Left ventricle myocardium inferior (tissue), 1 donor: ENCODE data around the gene CDH4. TPM values are rescaled to one million over a fixed set of nuclear protein-coding genes. Genes with fewer than 3 reads are reported as not detected.
A peak's percentile ranks its signal among the peaks of the same experiment; 100 is the strongest.

ENCODE experiments used
- DNase-seq: peaks from one replicate; pipeline ENCODE4 v3.0.0-alpha.2; 2020
- H3K27ac ChIP-seq: fragments of 200-600 bp; replicated peaks from 2 replicates; pipeline ENCODE4 v1.8.0; 2021
- H3K27me3 ChIP-seq: fragments of 200-600 bp; 2 replicates; pipeline ENCODE4 v1.8.0; 2021; ENCODE audit warnings: low read depth
- H3K36me3 ChIP-seq: fragments of 200-600 bp; 2 replicates; pipeline ENCODE4 v1.8.0; 2021
- H3K4me1 ChIP-seq: fragments of 200-600 bp; 2 replicates; pipeline ENCODE4 v1.8.0; 2021
- H3K4me3 ChIP-seq: fragments of 200-600 bp; 2 replicates; pipeline ENCODE4 v1.8.0; 2021; ENCODE audit warnings: mild to moderate bottlenecking, moderate library complexity
- H3K9me3 ChIP-seq: fragments of 200-600 bp; replicated peaks from 2 replicates; pipeline ENCODE4 v1.8.0; 2021
- CTCF ChIP-seq: fragments of 200-600 bp; IDR thresholded peaks from 2 replicates; pipeline ENCODE4 v1.8.0; 2021; ENCODE audit warnings: antibody characterized with exemption, mild to moderate bottlenecking, borderline replicate concordance
- intact Hi-C: fragments of 100-400 bp; cut with micrococcal nuclease; formaldehyde crosslinking; loops from one replicate; pipeline ENCODE4 v1.11.0; 2022
- total RNA-seq: library from RNA; stranded (reverse); fragmentation: NEBNext Ultra II Directional; extraction: Animal tissue kit (Norgen Biotek cat#: 25700); gene quantifications from one replicate; pipeline ENCODE4 v1.2.1, GENCODE V29; 2021
- donor health status: DM: no; HTN: yes; CAD: no; lungs with severe emphysema.

The CDH4 gene
- total RNA-seq, 1 donor from 2014 or later, result 0.05 TPM

DNA sequence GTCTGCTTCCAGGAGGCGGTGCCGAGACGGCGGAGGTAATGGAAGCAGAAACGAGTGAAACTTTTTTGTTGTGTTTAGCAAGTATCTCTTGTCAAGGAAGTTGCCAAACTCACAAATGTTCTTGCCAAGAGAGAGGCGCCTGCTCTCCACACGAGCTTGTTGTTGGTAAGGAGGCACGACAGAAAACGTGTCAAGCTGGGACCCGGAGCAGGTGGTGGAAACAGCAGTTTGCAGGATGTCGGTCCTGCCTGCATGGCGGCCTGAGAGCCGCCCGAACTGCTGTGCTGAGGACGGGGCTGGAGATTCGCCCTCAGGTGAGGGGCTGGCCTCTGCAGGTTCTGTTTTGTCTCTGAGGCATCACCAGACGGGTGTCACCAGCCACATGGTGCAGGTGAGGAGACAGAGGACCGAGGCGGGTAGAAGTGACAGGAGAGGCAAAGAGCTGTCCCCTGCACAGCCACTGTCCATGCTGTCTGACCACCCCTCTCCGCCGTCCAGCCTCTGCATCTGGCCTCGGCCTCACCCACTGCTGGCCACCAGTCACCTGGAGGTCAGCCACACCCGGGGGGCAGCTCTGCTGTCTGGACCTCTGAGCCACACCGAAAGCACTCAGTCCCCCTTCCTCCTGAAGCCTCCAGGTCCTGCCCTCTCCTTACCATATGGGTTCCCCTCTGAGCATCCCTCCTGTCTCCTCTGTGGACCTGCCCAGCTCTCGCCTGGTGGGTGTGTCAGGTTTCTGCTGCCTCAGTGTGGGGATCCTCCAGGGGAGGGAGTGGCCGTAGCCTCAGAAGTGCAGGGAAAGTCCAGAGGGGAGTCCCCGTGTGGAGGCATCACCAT lies 552.1 kb downstream of the CDH4 start:
- peaks cover 100% of the 10 kb centered on the region for H3K27me3 ChIP-seq
- DNase-seq, result peak; percentile 12
- no peak overlapping the region for H3K4me3 ChIP-seq
- intact Hi-C loops, result no loop called here
- no peaks in the 10 kb centered on the region for H3K9me3 ChIP-seq
- H3K27ac ChIP-seq, result no peak overlapping the region
- no peaks in the 10 kb centered on the region for H3K36me3 ChIP-seq
- no peak for TF ChIP-seq CTCF
- H3K4me1 ChIP-seq, result peaks cover 5% of the 10 kb centered on the region

DNA sequence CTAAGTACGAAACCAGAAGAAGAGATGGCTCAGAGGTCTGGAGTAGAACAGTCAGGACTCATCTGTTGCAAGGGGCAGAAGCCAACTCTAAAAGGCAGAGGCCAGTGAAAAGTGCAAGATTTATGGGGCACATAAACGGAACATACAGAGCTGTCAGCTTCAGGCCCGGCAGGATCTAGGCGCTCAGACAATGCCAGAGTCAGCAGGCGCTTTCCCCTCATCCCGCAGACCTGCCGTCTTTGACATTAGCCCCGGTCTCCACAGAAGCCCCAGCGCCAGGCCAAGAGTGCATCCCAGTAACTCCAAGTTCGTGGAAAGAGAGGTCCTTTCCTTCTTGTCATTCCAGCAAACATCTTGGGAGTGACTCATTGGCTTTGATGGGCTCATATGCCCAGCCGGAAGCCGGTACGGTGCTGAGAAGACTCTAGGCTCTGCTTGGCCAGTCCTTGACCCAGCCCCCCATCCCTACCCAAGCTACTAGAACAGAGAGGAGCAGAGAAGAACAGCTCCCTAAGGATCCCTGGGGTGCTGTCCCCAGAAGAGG lies 552.8 kb downstream of the CDH4 start:
- peaks cover 5% of the 10 kb centered on the region for H3K4me1 ChIP-seq
- intact Hi-C loops, result no loop called here
- H3K27ac ChIP-seq, result no peak overlapping the region
- no peak for TF ChIP-seq CTCF
- no peaks in the 10 kb centered on the region for H3K36me3 ChIP-seq
- H3K9me3 ChIP-seq, result no peaks in the 10 kb centered on the region
- no peak overlapping the region for H3K4me3 ChIP-seq
- DNase-seq, result peak; percentile 2
- peaks cover 99% of the 10 kb centered on the region for H3K27me3 ChIP-seq

DNA sequence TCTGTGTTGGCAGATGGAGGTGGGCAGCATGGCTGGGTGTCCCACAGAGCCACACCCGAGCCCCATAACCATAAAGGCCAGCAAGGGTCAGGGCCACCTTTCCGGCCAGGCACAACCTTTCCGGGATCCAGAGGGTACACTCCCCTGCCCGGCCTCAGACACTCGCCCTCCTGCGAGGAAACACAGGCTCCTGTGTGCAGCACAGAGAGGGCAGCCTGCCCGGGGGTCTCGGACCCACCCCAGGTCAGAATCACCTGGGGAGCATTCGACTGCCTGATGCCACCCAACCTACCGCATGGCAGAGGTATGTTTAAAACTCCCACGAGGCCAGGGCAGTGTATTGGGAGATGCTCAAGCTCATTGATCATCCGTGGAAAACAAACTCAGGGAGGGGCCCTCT lies 553.3 kb downstream of the CDH4 start:
- peaks cover 5% of the 10 kb centered on the region for H3K4me1 ChIP-seq
- no peak for TF ChIP-seq CTCF
- H3K27ac ChIP-seq, result no peak overlapping the region
- no peak overlapping the region for H3K4me3 ChIP-seq
- intact Hi-C loops, result no loop called here
- H3K36me3 ChIP-seq, result no peaks in the 10 kb centered on the region
- peaks cover 98% of the 10 kb centered on the region for H3K27me3 ChIP-seq
- peak; percentile 6 for DNase-seq
- H3K9me3 ChIP-seq, result no peaks in the 10 kb centered on the region

- Histone ChIP-seq H3K9me3 (no peaks in the 10 kb centered on the region), H3K27ac (no peak overlapping the region), H3K27me3 (peaks cover 98% of the 10 kb centered on the region), H3K4me1 (peaks cover 5% of the 10 kb centered on the region), H3K4me3 (no peak overlapping the region), H3K36me3 (no peaks in the 10 kb centered on the region)
- DNase-seq, result no peak
- intact Hi-C loops, result no loop called here
- no peak for TF ChIP-seq CTCF
Measured at GRCh38 chr20:61805781-61806180, 553.7 kb downstream of the CDH4 start.

DNA sequence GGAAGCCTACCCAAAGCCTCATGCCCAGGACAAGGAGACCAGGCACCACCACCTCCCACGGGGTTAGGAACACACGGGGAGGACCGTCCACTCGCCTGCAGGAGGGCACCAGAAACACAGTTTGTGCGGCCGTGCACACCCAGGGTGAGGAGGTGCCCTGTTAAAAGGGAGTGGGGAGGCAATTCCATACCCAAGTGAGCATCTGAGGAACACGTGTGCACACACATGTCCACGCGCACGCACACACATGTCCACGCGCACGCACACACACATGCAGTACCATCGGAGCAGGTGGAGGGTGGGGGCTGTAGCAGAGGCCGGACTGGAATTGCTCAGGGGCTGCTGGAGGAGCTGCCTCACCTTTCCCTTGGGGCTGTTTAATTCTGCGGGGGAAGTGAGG lies 554.3 kb downstream of the CDH4 start:
- Histone ChIP-seq H3K36me3 (no peaks in the 10 kb centered on the region), H3K9me3 (no peaks in the 10 kb centered on the region), H3K4me3 (no peak overlapping the region), H3K4me1 (peaks cover 5% of the 10 kb centered on the region), H3K27ac (no peak overlapping the region), H3K27me3 (peaks cover 97% of the 10 kb centered on the region)
- peak; percentile 6 for DNase-seq
- intact Hi-C loops, result no loop called here
- no peak for TF ChIP-seq CTCF
